ENCODE results near the gene CDK6.

GRCh38 chr7:92694211-92694610 is 142.2 kb downstream of the CDK6 start:
- TF ChIP-seq POLR2A (IDR thresholded peaks at IDR 0.05; ENCODE audit: low read depth, low read length) (no peak), POLR2AphosphoS5 (IDR thresholded peaks at IDR 0.05; ENCODE audit: low read depth, low read length) (no peak)
